ENCODE data around the gene RHNO1. TPM values are rescaled to one million over a fixed set of nuclear protein-coding genes. Genes with fewer than 3 reads are reported as not detected.

The RHNO1 gene
- total and polyA plus RNA-seq, 2 of the 13 experiments (the other 11 are each of a cell fraction or from before 2014, with no cell fraction given), result 27.2 to 49.6 TPM

- TF ChIP-seq ZUFSP (CRISPR knock-in tag; IDR thresholded peaks at IDR 0.05; ENCODE audit: borderline replicate concordance), result no peak
- no peak for TF ChIP-seq HOXA3 (CRISPR knock-in tag; IDR thresholded peaks at IDR 0.05)
- no peak for TF ChIP-seq NR2F6 (IDR thresholded peaks at IDR 0.05)
- TF ChIP-seq NR2F6 (CRISPR knock-in tag; IDR thresholded peaks at IDR 0.05), result no peak
- TF ChIP-seq HNF4A (CRISPR knock-in tag; IDR thresholded peaks at IDR 0.05), result no peak
- no peak for TF ChIP-seq ATF5 (CRISPR knock-in tag; IDR thresholded peaks at IDR 0.05; ENCODE audit: low read depth)
- no peak for TF ChIP-seq ZBTB44 (CRISPR knock-in tag; IDR thresholded peaks at IDR 0.05)
Observed at GRCh38 chr12:2900642-2901041, 23.6 kb downstream of the RHNO1 start (continued).

- Histone ChIP-seq H3K9me3 (ENCODE audit: low read length) (no peaks in the 10 kb centered on the region), H3K4me2 (ENCODE audit: low read depth, low read length) (no peak overlapping the region), H3K27ac (ENCODE audit: extremely low read length, insufficient read depth, low read length) (no peak overlapping the region), H4K20me1 (ENCODE audit: insufficient read depth, low read length) (no peaks in the 10 kb centered on the region), H3K27me3 (ENCODE audit: control insufficient read depth in 1 of 2, insufficient read depth in 2 of 2, low read length in 2 of 2) (no peaks in the 10 kb centered on the region), H3K4me3 (replicated peaks in 1 of 3; ENCODE audit: insufficient read depth in 1 of 3, low read depth in 2 of 3, low read length in 3 of 3) (no peak overlapping the region), H2AFZ (ENCODE audit: low read length) (no peak overlapping the region), H3K79me2 (ENCODE audit: insufficient read depth, low read length) (peaks cover 24% of the 10 kb centered on the region), H3K9ac (ENCODE audit: insufficient read depth, low read depth, low read length) (no peak overlapping the region), H3K36me3 (replicated peaks in 1 of 2; ENCODE audit: control insufficient read depth in 1 of 2, insufficient read depth in 2 of 2, low read length in 2 of 2) (no peaks in the 10 kb centered on the region), H3K4me1 (ENCODE audit: insufficient read depth, low read length) (peaks cover 10% of the 10 kb centered on the region)
- intact Hi-C loops (cut with micrococcal nuclease; ENCODE audit: unreplicated experiment), result no loop called here
- FAIRE-seq (no peak), DNase-seq (ENCODE audit: low spot score) (no peak), ATAC-seq (no peak)
- WGBS (ENCODE audit: low lambda C conversion rate), result 85% methylated on average over 4 of the region's 4 CpGs
- POLR2A ChIA-PET, result no interaction called here
- in situ Hi-C loops (cut with HindIII; ENCODE audit: extremely low pct_ligation_motif_present, low pct_unique_long_range_greater_than_20kb), result no loop called here
- CTCF ChIA-PET (ENCODE audit: low intra/inter-chr PET ratio, low total read pairs), result no interaction called here
- no TSS peak for BruUV-seq (replicated peaks)
- no peak for TF ChIP-seq ZFP36L2 (CRISPR knock-in tag; IDR thresholded peaks at IDR 0.05)
- TF ChIP-seq TBX3 (IDR thresholded peaks at IDR 0.05; ENCODE audit: borderline replicate concordance), result no peak
- TF ChIP-seq NFATC3 (CRISPR knock-in tag; IDR thresholded peaks at IDR 0.05), result no peak
- TF ChIP-seq NFYC (CRISPR knock-in tag; IDR thresholded peaks at IDR 0.05), result no peak
- TF ChIP-seq AKAP8 (CRISPR knock-in tag; IDR thresholded peaks at IDR 0.05), result no peak
- TF ChIP-seq ZNF121 (CRISPR knock-in tag; IDR thresholded peaks at IDR 0.05), result no peak
Observed at GRCh38 chr12:2902272-2902880, 25.4 kb downstream of the RHNO1 start.
